ENCODE data around the gene ZSWIM6.

The ZSWIM6 gene

DNA sequence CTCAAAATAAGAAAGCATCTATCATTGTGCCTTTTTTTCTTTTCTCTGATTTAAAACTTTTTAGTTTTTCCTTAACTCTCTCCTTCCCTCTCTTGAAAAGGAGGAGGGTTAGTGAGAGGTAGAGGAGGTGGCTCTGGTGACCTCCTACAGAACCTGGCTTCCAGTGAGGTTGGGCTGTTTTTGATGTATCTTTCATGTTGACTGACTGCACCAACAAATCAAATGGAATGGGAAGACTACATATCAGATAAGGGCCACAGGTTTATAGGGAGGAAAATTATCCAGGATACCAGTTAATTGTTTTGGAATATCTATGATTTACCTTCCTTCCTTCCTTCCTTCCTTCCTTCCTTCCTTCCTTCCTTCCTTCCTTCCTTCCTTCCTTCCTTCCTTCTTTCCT, 173.2 kb downstream of the ZSWIM6 start:
- H3K79me2 ChIP-seq (ENCODE audit: low read length), result no peaks in the 10 kb centered on the region
- H3K4me2 ChIP-seq (ENCODE audit: low read depth, low read length), result no peak overlapping the region
- no peaks in the 10 kb centered on the region for H3K9me3 ChIP-seq (replicated peaks; ENCODE audit: insufficient read depth, low read length)
- no peak overlapping the region for H3K4me3 ChIP-seq (ENCODE audit: low read length)
- no peaks in the 10 kb centered on the region for H4K20me1 ChIP-seq (ENCODE audit: insufficient read depth, low read length)
- H3K27ac ChIP-seq (ENCODE audit: low read length), result no peak overlapping the region
- no peaks in the 10 kb centered on the region for H3K27me3 ChIP-seq (replicated peaks; ENCODE audit: insufficient read depth, low read length)
- H3F3A ChIP-seq (ENCODE audit: insufficient read depth, low read length), result no peaks in the 10 kb centered on the region
- TF ChIP-seq EZH2 (optimal IDR thresholded peaks at IDR 0.05; ENCODE audit: low read depth, low read length) (no peak), EZH2phosphoT487 (IDR thresholded peaks at IDR 0.05; ENCODE audit: low read length) (no peak)
- TF ChIP-seq, protein P1, sequence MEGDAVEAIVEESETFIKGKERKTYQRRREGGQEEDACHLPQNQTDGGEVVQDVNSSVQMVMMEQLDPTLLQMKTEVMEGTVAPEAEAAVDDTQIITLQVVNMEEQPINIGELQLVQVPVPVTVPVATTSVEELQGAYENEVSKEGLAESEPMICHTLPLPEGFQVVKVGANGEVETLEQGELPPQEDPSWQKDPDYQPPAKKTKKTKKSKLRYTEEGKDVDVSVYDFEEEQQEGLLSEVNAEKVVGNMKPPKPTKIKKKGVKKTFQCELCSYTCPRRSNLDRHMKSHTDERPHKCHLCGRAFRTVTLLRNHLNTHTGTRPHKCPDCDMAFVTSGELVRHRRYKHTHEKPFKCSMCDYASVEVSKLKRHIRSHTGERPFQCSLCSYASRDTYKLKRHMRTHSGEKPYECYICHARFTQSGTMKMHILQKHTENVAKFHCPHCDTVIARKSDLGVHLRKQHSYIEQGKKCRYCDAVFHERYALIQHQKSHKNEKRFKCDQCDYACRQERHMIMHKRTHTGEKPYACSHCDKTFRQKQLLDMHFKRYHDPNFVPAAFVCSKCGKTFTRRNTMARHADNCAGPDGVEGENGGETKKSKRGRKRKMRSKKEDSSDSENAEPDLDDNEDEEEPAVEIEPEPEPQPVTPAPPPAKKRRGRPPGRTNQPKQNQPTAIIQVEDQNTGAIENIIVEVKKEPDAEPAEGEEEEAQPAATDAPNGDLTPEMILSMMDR (IDR thresholded peaks at IDR 0.05; ENCODE audit: low read length), result no peak
- no peak for DNase-seq
- no peaks in the 10 kb centered on the region for H3K9me2 ChIP-seq (replicated peaks; ENCODE audit: insufficient read depth, low read length)
- H3K4me1 ChIP-seq (ENCODE audit: low read length), result no peaks in the 10 kb centered on the region
- H2AFZ ChIP-seq (ENCODE audit: low read length), result no peak overlapping the region
- no peak overlapping the region for H3K9ac ChIP-seq (ENCODE audit: low read length)
- H3K36me3 ChIP-seq (replicated peaks; ENCODE audit: insufficient read depth, low read length), result no peaks in the 10 kb centered on the region

DNA sequence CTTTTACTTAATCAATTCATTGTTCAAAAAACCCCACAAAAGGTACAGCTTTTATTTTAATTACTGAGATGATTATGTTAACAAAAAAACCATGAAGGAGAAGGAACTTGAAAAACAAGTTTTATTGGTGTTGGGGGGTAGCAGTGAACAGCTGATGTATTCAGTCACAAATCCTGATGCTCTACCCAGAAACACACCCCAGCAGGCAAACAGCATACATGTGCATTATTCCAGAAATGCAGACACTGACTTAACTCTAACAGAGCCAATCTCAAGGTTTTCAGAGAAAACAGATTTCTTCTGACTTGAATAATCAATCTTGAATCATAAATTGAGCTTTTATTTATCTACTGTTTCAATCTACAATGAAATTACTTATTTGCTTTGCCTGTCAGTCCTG, 175.2 kb downstream of the ZSWIM6 start:
- no peaks in the 10 kb centered on the region for H3K4me1 ChIP-seq (ENCODE audit: low read length)
- TF ChIP-seq, protein P1 (IDR thresholded peaks at IDR 0.05; ENCODE audit: low read length), result no peak
- TF ChIP-seq EZH2 (optimal IDR thresholded peaks at IDR 0.05; ENCODE audit: low read depth, low read length), result no peak
- TF ChIP-seq EZH2phosphoT487 (IDR thresholded peaks at IDR 0.05; ENCODE audit: low read length), result no peak
- no peak overlapping the region for H3K4me2 ChIP-seq (ENCODE audit: low read depth, low read length)
- no peak for DNase-seq
- H3K9me3 ChIP-seq (replicated peaks; ENCODE audit: insufficient read depth, low read length), result no peaks in the 10 kb centered on the region
- no peaks in the 10 kb centered on the region for H3K79me2 ChIP-seq (ENCODE audit: low read length)
- H2AFZ ChIP-seq (ENCODE audit: low read length), result no peak overlapping the region
- no peaks in the 10 kb centered on the region for H3K27me3 ChIP-seq (replicated peaks; ENCODE audit: insufficient read depth, low read length)
- H3K9ac ChIP-seq (ENCODE audit: low read length), result no peak overlapping the region
- H3K36me3 ChIP-seq (replicated peaks; ENCODE audit: insufficient read depth, low read length), result no peaks in the 10 kb centered on the region
- H3K9me2 ChIP-seq (replicated peaks; ENCODE audit: insufficient read depth, low read length), result no peaks in the 10 kb centered on the region
- H4K20me1 ChIP-seq (ENCODE audit: insufficient read depth, low read length), result no peaks in the 10 kb centered on the region
- no peaks in the 10 kb centered on the region for H3F3A ChIP-seq (ENCODE audit: insufficient read depth, low read length)
- H3K27ac ChIP-seq (ENCODE audit: low read length), result no peak overlapping the region
- no peak overlapping the region for H3K4me3 ChIP-seq (ENCODE audit: low read length)

DNA sequence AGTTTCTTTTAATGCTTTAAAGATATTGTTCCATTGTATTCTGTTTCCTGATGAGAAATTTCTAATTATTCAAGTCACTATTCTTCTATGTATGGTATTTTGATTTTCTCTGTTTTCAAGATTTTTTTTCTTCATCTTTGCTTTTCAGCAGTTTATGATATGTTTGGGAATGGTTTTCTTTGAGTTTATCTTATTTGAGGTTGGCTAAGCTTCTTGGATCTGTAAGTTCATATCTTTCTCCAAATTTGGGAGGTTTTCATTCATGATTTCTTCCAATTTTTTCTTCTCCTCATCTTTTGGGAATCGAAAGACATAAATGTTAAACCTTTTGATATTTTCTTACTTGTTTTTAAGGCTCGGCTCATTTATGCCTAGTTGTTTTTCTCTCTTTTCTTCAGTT, 184.9 kb downstream of the ZSWIM6 start:
- Histone ChIP-seq H3K27ac (ENCODE audit: low read length) (no peak overlapping the region), H4K20me1 (ENCODE audit: insufficient read depth, low read length) (no peaks in the 10 kb centered on the region), H3K27me3 (replicated peaks; ENCODE audit: insufficient read depth, low read length) (no peaks in the 10 kb centered on the region), H3K9ac (ENCODE audit: low read length) (no peak overlapping the region), H3K4me3 (ENCODE audit: low read length) (no peak overlapping the region), H2AFZ (ENCODE audit: low read length) (no peak overlapping the region), H3F3A (ENCODE audit: insufficient read depth, low read length) (no peaks in the 10 kb centered on the region), H3K79me2 (ENCODE audit: low read length) (no peaks in the 10 kb centered on the region), H3K9me3 (replicated peaks; ENCODE audit: insufficient read depth, low read length) (no peaks in the 10 kb centered on the region), H3K4me2 (ENCODE audit: low read depth, low read length) (no peak overlapping the region), H3K36me3 (replicated peaks; ENCODE audit: insufficient read depth, low read length) (no peaks in the 10 kb centered on the region), H3K9me2 (replicated peaks; ENCODE audit: insufficient read depth, low read length) (no peaks in the 10 kb centered on the region), H3K4me1 (ENCODE audit: low read length) (no peaks in the 10 kb centered on the region)
- TF ChIP-seq EZH2 (optimal IDR thresholded peaks at IDR 0.05; ENCODE audit: low read depth, low read length), result no peak
- no peak for TF ChIP-seq EZH2phosphoT487 (IDR thresholded peaks at IDR 0.05; ENCODE audit: low read length)
- TF ChIP-seq, protein P1 (IDR thresholded peaks at IDR 0.05; ENCODE audit: low read length), result no peak
- no peak for DNase-seq
